GM06990 (cell line): ENCODE results near the gene ACAT1.

Source experiments
- DNase-seq: peaks from one replicate; pipeline ENCODE4 v3.0.0-alpha.2; 2011; ENCODE audit not compliant: insufficient read length; ENCODE audit errors: extremely low read depth
- H3K27me3 ChIP-seq: replicated peaks from 2 replicates; pipeline ENCODE4 v1.6.0; 2011; ENCODE audit warnings: low read length; ENCODE audit not compliant: control insufficient read depth, insufficient read depth
- H3K36me3 ChIP-seq: 2 replicates; pipeline ENCODE4 v1.5.1; 2011; ENCODE audit warnings: low read length; ENCODE audit not compliant: control insufficient read depth, insufficient read depth
- H3K4me3 ChIP-seq: replicated peaks from 2 replicates; pipeline ENCODE4 v1.5.1; 2011; ENCODE audit warnings: low read depth, mild to moderate bottlenecking, control low read depth, low read length
- TF ChIP-seq, protein P1 (sequence below): IDR thresholded peaks from 2 replicates; pipeline ENCODE4 v1.5.1; 2011; ENCODE audit warnings: low read length, control low read depth, mild to moderate bottlenecking, inconsistent platforms; ENCODE audit not compliant: insufficient read depth, poor library complexity, severe bottlenecking

ACAT1 gene

DNA sequence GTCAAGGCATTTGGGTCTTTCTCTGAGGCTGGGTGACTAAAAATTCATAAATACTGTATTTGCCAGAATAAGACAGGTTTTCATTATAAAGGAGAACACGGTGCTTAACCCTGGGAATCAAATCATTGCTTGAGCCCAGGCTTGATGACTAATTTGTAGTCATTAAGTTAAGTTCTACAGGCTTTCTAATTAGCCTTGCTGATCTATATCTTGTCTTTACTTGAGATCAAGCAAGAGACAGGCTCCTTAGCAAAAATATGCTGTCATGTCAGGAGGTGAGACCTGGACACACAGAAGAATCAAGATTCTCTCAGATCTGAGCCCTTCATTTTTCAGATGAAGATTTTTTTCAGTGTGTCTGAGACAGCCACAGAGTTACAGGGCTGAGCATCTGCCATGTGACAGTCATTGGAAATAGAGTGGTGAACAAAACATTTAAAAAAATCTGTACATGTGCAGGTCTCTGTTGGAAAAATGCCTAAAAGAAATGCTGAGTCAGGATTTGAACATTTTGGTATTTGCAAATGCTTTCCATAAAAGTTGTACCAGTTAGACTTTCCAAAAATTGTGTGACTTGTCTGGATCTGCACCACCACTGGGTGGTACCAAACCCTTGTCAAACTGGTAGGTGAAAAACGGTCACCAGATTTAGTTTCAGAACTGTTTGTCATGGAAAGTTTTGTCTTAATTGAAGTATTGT, 14.6 kb downstream of the ACAT1 start:
- H3K4me3 ChIP-seq = no peak overlapping the region
- TF ChIP-seq, protein P1, sequence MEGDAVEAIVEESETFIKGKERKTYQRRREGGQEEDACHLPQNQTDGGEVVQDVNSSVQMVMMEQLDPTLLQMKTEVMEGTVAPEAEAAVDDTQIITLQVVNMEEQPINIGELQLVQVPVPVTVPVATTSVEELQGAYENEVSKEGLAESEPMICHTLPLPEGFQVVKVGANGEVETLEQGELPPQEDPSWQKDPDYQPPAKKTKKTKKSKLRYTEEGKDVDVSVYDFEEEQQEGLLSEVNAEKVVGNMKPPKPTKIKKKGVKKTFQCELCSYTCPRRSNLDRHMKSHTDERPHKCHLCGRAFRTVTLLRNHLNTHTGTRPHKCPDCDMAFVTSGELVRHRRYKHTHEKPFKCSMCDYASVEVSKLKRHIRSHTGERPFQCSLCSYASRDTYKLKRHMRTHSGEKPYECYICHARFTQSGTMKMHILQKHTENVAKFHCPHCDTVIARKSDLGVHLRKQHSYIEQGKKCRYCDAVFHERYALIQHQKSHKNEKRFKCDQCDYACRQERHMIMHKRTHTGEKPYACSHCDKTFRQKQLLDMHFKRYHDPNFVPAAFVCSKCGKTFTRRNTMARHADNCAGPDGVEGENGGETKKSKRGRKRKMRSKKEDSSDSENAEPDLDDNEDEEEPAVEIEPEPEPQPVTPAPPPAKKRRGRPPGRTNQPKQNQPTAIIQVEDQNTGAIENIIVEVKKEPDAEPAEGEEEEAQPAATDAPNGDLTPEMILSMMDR = peak; percentile 40
- no peak for DNase-seq
- no peaks in the 10 kb centered on the region for H3K27me3 ChIP-seq
- H3K36me3 ChIP-seq = peaks cover 2% of the 10 kb centered on the region

DNA sequence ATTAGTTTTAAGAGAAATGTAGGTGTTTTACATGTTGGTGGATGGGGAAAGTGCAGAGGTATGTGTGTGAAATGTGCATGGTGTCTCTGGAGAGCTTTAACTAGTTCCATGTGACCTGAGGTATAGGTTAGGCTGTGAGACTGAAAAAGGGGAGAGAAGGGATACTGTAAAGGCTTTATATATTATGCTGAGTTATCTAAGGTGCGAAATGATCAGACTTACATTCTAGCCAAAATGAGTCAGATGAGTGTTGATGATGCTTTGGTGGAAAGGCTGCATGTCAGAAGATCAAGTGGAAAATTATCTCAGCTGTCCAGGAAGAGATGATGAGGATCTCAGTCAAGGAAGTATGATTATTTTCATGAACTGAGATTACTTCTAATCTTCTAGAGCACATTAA, 15.8 kb downstream of the ACAT1 start:
- no peak for DNase-seq
- no peaks in the 10 kb centered on the region for H3K27me3 ChIP-seq
- H3K36me3 ChIP-seq = peaks cover 4% of the 10 kb centered on the region
- TF ChIP-seq, protein P1 = no peak
- no peak overlapping the region for H3K4me3 ChIP-seq

DNA sequence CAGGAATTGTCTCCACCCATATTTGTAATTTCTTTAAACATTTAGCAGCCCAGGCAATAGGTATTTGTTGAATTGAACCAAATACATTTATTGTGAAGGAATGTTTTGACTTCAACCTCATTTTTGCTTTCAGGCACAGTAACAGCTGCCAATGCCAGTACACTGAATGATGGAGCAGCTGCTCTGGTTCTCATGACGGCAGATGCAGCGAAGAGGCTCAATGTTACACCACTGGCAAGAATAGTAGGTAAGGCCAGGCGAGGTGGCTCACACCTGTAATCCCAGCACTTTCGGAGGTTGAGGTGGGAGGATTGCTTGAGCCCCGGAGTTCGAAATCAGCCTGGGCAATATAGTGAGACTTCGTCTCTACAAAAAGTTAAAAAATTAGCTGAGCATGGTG, 20.9 kb downstream of the ACAT1 start:
- Histone ChIP-seq H3K36me3 (peaks cover 11% of the 10 kb centered on the region), H3K27me3 (no peaks in the 10 kb centered on the region), H3K4me3 (no peak overlapping the region)
- TF ChIP-seq, protein P1 = no peak
- no peak for DNase-seq

DNA sequence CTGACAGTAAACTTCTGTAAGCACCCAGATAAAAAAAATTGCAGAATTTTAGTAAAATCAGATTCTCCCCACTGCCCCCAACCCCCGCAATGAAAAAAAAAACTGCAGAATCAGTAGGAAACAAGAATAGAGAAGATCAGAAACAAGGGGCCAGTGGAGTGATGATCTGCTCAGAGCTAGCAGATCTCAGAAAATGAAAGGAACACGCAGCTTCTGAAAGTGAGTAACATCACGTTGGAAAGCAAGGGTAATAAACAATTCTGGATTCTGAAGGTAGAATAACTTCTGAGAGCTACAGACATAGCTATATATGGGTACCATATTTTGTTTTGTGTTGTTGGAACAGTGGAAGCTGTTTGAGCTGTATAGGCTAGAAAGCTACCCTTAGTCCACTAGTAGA, 23.2 kb downstream of the ACAT1 start:
- no peaks in the 10 kb centered on the region for H3K27me3 ChIP-seq
- H3K36me3 ChIP-seq = peaks cover 13% of the 10 kb centered on the region
- DNase-seq = no peak
- H3K4me3 ChIP-seq = no peak overlapping the region
- TF ChIP-seq, protein P1 = no peak

DNA sequence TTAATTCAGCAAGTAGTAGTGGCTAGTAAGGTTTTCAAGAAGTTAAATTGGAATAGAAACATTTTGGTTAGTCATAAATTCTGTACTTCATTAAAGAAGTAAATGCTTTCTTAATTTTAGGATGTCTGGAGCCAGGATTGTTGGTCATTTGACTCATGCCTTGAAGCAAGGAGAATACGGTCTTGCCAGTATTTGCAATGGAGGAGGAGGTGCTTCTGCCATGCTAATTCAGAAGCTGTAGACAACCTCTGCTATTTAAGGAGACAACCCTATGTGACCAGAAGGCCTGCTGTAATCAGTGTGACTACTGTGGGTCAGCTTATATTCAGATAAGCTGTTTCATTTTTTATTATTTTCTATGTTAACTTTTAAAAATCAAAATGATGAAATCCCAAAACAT, 25.8 kb downstream of the ACAT1 start:
- Histone ChIP-seq H3K27me3 (no peaks in the 10 kb centered on the region), H3K36me3 (peaks cover 17% of the 10 kb centered on the region), H3K4me3 (no peak overlapping the region)
- TF ChIP-seq, protein P1 = no peak
- no peak for DNase-seq

DNA sequence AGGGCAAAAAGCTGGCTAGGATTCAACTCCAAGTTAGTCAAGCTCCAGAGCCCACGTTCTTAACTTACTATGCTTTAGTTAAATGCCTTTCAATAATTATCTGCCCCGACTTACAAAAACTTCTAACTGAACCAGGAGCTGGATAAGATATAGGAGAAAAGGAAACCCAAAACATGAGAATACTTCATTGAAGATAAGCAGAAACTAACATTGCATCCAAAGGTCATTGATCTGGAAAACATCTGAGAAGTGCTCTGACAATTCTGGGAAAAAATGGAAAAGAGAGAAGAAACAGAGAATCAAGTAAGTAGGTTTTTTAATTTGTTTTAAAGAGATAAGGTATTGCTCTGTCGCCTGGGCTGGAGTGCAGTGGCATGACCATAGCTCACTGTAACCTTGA, 27.2 kb downstream of the ACAT1 start:
- TF ChIP-seq, protein P1 = no peak
- H3K27me3 ChIP-seq = no peaks in the 10 kb centered on the region
- DNase-seq = no peak
- H3K4me3 ChIP-seq = no peak overlapping the region
- peaks cover 13% of the 10 kb centered on the region for H3K36me3 ChIP-seq
